Globus pallidus (tissue), 1 donor: ENCODE measurements around the gene ZNF784.

Source experiments
- DNase-seq: peaks from one replicate; pipeline ENCODE4 v3.0.0-alpha.2; 2015; ENCODE audit warnings: low spot score

The ZNF784 gene

DNA sequence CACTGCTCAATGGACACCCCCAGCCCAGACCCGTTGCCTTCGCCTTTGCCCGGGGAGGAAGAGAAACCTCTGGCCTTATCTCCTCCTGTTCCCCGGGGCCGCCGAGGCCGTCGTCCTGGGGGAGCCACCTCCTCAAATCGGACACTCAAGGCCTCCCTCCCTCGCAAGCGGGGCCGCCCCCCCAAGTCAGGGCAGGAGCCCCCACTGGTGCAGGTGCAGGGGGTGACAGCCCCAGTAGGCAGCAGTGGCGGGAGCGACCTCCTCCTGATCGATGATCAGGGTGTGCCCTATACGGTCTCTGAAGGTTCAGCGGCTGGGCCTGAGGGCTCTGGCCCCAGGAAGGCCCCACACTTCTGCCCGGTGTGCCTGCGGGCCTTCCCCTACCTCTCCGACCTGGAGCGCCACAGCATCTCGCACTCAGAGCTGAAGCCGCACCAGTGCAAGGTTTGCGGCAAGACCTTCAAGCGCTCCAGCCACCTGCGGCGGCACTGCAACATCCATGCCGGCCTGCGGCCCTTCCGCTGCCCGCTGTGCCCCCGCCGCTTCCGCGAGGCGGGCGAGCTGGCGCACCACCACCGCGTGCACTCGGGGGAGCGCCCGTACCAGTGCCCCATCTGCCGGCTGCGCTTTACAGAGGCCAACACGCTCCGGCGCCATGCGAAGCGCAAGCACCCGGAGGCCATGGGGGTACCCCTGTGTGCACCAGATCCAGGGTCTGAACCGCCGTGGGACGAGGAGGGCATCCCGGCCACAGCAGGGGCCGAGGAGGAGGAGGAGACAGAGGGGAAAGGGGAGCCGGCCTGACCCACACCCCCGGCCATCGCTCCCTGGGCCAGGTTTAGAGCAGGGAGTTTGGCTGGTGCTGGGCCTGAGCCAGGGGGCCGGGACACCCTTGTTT lies 22.0 kb downstream of the ZNF784 start:
- DNase-seq, result no peak

DNA sequence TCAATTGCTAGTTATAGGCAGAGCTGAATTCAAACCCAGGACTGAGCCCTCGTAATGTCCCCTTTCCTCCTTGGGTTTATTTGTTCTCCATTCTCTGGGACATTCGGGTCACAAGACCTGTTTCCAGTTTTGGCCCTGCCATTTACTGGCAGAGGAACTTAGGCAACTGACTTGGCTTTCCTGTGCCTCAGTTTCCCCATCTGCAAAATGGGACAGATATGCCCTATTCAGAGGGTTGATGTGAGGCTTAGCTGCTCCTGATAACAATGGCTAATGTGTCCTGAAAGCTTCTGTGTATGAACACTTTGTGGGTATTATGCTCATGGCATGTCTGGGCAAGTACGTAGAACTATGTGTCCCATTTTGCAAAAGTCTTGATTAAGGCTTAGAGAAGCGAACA lies 23.3 kb downstream of the ZNF784 start:
- no peak for DNase-seq

- DNase-seq, result no peak
Observed at GRCh38 chr19:55600662-55601028, 23.7 kb downstream of the ZNF784 start.

- peak; percentile 91 for DNase-seq
Observed at GRCh38 chr19:55599842-55600661, 24.3 kb downstream of the ZNF784 start, which contains the start of gene ZNF524. Gene ZNF524, plus strand, starts transcription at chr19:55600288. Its CDS starts 1,825 bp downstream, at chr19:55602113.

GRCh38 chr19:55599468-55599841 lies 24.9 kb downstream of the ZNF784 start, which contains the start of gene FIZ1:
Gene FIZ1, minus strand, starts transcription at chr19:55599517. Its CDS starts 1,652 bp downstream, at chr19:55597865.
- peak; percentile 100 for DNase-seq

DNA sequence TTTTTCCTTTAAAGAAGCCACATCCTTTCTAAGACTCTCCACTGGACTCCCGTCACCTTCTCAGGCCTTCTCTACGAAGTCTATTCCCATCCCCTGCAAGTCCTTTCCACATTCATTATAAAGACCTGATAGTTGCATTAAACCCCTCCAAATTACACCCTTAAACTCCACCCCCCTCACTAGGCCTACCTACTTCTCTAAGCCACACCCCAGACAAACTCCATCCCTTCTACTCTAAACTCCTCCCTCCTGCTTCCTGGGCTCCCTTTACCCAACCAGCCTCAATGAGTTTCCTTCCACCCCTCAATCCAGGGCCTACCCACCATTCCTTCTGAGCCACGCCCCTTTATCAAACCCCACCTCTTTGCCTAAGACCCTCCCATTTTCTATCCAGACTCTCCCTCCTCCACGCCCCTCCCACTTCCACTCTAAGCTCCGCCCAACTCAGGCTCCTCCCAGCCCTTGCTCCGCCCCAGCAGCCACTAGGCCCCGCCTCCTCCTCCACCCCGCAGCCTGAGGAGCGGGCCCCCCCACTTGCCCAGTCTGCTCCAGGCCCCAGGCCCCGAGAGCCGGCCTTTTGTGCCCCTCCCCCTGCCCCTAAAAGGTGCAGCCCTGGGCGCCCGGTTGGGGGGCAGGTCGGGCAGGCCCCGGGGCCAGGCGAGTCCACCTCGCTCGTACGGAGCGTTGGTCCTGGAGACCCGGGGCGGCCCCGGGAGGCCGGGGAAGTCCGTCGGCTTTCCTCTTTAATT lies 25.5 kb downstream of the ZNF784 start:
- peak; percentile 94 for DNase-seq

DNA sequence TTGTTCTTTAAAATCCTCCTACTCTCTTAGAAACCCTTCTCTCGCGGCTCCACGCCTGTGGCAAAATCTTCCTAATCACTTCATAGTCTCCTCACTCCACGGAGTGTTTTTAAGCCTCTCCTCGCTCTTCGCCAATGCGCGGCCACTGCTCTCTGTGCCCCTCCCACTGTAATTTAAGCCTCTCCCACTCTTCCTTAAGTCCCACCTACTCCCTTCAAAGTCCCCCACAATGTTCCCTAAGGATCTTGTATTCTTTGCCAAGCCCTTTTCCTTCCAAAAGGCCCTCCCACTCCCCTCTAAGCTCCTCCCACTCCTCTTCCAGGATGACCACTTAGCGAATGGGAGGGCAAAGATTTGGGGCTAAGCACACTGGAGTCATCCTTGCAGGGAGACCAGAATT lies 26.3 kb downstream of the ZNF784 start:
- no peak for DNase-seq

GRCh38 chr19:55597501-55597921 lies 26.9 kb downstream of the ZNF784 start:
- DNase-seq, result no peak

GRCh38 chr19:55596304-55596703 lies 28.1 kb downstream of the ZNF784 start:
- DNase-seq, result no peak

- no peak for DNase-seq
Observed at GRCh38 chr19:55594996-55595545, 29.3 kb downstream of the ZNF784 start.

- no peak for DNase-seq
Observed at GRCh38 chr19:55593096-55593772, 31.1 kb downstream of the ZNF784 start.

DNA sequence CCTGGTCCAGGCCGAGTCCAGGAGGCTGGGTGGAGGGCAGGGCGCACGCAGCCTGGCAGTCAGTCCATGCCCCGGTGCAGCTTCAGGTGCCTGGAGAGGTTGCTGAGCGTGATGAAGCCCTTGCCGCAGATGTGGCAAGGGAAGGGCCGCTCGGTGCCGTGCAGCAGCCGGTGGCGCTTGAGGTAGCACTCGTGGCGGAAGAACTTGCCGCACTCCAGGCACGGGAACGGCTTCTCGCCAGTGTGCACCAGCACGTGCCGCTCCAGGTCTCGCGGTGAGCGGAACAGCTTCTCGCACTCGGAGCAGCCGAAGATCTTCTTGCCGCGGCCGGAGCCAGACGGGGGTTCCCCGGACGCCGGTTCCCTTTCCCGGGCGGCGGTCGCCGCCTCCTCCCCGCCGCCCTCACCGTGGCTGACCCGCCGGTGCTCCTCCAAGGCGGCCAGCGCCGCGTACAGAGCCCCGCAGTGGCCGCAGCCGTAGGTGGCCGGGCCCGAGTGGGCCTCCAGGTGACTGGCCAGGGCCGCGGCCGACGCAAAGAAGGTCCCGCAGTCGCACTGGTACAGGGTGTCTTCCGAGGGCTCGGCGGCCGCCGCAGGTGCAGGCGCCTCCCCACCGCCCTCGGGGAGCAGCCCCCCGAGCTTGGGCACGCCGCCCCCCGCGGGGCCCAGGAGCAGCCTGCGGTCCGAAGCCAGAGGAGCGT lies 31.8 kb downstream of the ZNF784 start:
- no peak for DNase-seq

- no peak for DNase-seq
Observed at GRCh38 chr19:55591555-55591954, 32.8 kb downstream of the ZNF784 start.

- DNase-seq, result no peak
Observed at GRCh38 chr19:55590617-55591016, 33.7 kb downstream of the ZNF784 start.

DNA sequence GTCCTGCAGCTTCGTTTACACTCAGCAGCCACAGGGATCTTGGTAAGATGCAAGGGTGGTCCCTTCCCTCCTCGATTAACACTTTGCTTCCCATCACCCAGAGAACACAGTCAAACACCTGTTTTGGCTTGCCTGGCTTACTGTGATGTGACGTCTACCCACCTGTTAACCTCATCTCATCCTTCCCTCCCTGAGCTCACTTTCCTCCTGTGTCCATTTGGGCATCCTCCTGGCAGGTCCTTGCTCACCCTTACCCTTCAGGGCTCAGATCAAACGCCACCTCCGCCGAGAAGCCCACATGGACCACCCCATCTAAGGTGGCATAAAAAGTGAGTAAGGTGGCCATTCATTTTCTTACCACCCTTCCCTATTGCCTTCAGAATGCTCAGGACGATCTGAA lies 34.3 kb downstream of the ZNF784 start:
- DNase-seq, result no peak

DNA sequence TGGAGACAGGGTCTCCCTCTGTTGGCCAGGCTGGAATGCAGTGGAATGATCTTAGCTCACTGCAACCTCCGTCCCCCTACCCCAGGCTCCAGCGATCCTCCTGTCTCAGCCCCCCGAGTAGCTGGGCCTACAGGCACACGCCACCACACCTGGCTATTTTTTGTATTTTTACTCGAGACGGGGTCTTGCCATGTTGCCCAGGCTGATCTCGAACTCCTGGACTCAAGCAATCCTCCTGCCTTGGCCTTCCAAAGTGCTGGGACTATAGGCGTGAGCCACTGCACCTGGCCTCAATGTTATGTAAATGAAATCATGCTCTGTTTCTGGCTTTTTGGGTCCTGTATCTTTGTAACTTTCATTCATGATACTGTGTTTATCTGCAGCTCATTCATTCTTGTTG lies 35.6 kb downstream of the ZNF784 start:
- DNase-seq, result no peak

DNA sequence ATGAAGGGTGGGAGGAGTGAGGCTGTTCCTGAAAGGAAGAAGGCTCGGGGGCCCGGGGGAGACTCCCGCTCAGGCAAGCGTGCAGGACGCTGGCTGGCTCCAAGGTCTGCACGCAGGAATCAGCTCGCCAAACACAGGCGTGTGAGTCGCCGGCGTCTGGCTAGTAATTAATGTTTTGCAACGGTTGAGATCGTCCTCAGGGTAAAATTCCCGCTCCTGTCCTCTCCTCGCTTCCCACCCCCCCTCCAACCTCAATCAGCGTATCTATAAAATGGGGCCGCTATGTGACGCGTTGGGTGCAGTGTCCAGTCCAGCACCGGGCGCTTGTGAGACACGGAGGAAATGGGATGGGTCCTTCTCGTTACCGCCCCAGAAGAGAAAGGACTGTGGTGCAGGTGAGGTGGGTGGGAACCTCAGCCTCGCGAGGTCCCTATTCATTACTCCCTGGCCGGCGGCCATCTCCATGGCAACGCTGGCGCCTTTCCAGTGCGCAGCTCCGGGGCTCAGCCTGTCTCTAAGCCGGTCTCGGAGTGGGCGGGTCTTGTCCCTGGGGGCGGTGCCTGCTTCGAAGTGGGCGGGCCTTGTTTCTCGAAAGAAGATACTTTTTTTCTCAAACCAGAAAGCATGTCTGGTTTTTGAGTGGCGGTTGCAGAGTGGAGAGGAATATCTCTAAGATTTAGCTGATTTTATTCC lies 37.2 kb downstream of the ZNF784 start:
- peak; percentile 81 for DNase-seq

GRCh38 chr19:55585658-55586339 lies 38.6 kb downstream of the ZNF784 start:
- DNase-seq, result peak; percentile 61

- DNase-seq, result no peak
Observed at GRCh38 chr19:55584871-55585270, 39.5 kb downstream of the ZNF784 start.
